ENCODE data around the gene NOTCH2. TPM values are rescaled to one million over a fixed set of nuclear protein-coding genes. Genes with fewer than 3 reads are reported as not detected.

The NOTCH2 gene
- total and polyA plus RNA-seq, 12 donors = 5.4 to 138 (median 71.5) TPM

DNA sequence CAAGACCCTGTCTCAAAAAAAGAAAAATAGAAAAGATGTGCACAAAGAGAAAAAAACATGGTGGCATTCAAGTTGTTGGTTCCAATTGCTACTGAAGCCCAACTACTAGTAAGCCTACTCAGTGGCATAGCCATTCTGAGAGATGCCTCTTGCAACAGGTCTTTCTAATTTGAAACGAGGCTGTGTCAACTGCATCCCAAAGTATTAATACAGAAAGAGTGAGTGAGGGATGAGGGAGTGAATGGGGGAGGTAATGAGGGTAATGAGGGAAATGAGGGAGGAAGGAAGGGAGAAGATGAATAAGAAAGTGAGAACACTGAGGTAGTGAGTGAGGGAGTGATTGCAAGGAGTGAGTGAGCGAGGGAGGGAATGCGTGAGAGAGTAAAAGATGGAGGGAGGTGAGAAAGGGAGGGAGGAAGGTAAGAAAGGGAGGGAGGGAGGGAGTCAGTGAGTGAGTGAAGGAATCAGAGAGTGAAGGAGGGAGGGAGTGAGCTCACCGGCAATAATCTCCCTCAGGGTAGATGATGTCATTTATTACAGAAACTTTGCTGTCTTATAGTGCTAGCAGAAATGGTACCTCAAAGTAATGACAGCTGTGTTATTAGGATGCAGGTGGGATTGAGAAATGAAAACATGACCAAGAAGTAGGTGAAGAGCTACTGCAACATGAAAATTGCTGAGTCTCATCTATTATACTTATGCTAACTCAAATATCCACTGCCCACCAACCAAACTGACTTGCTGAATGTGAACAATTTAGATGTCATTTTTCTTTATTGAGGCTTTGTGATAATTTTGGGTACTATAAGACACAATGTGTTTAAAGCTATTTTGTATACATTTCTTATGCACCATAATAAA, 97.5 kb downstream of the NOTCH2 start:
- DNase-seq = no peak
- no peaks in the 10 kb centered on the region for H3K27me3 ChIP-seq
- no peak for TF ChIP-seq CTCF (IDR thresholded peaks at IDR 0.05)
- no peak for TF ChIP-seq POLR2A (IDR thresholded peaks at IDR 0.05)
- H3K4me3 ChIP-seq = no peak overlapping the region
- H3K9me3 ChIP-seq (replicated peaks in 1 of 3) = no peaks in the 10 kb centered on the region
- H3K36me3 ChIP-seq (replicated peaks in 1 of 2) = peaks cover 0 to 9% of the 10 kb centered on the region in 2 donors
- no peak overlapping the region for H3K27ac ChIP-seq
- intact Hi-C loops (cut with DNase I) = no loop called here
- peaks cover 0 to 16% of the 10 kb centered on the region in 2 donors for H3K4me1 ChIP-seq (replicated peaks in 1 of 2)
- WGBS, 4 donors = 88 to 97% (median 92%) methylated on average over 4 of the region's 4 CpGs

DNA sequence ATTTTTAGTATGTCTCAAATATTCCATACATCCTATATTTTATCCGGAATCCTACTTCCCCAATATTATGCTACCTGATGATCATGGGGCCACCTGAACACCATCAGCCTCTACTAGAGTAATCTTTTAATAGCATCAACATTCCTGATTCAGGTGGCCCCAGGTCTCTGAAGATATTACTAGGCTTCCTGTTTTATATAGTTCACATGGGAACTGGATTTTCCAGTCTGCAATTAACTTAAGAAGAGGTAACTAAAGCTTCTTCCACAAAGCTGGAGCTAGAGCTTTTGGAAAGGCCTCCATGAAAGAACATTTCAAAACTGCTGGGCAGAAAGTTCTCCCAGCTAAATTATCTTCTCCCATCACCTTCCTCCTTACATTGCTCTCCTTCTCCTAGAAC, 100.9 kb downstream of the NOTCH2 start:
- H3K4me3 ChIP-seq = no peak overlapping the region
- H3K27ac ChIP-seq = no peak overlapping the region
- peaks cover 0 to 33% of the 10 kb centered on the region in 2 donors for H3K36me3 ChIP-seq (replicated peaks in 1 of 2)
- no peaks in the 10 kb centered on the region for H3K9me3 ChIP-seq (replicated peaks in 1 of 3)
- intact Hi-C loops (cut with DNase I) = no loop called here
- peaks cover 6 to 42% of the 10 kb centered on the region in 2 donors for H3K4me1 ChIP-seq (replicated peaks in 1 of 2)
- 77 to 91% (median 84%) methylated on average over 1 of the region's 1 CpG for WGBS, 4 donors
- DNase-seq = no peak
- no peak for TF ChIP-seq CTCF (IDR thresholded peaks at IDR 0.05)
- no peak for TF ChIP-seq POLR2A (IDR thresholded peaks at IDR 0.05)
- no peaks in the 10 kb centered on the region for H3K27me3 ChIP-seq

DNA sequence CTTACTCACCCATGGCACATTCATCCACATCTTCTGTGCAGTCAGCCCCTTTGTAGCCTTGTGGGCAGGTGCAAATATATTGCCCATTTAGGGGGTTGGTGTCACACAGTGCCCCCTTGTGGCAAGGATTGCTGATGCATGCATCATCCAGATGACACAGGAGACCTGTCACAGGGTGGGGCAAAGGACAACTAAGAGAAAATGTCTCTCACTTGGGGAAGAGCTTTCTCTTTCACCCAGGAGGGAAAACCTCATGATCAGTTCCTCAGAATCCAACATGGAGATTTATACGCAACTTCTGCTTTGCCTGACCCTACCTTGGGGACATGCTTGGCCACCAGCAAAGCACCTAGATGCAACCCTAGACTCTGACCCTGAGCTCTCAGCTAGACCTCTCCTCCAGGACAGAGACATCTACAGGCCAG, 101.4 kb downstream of the NOTCH2 start:
- peaks cover 0 to 38% of the 10 kb centered on the region in 2 donors for H3K36me3 ChIP-seq (replicated peaks in 1 of 2)
- H3K9me3 ChIP-seq (replicated peaks in 1 of 3) = no peaks in the 10 kb centered on the region
- H3K4me3 ChIP-seq = no peak overlapping the region
- no peak overlapping the region for H3K27ac ChIP-seq
- WGBS, 4 donors = 88 to 100% (median 91%) methylated on average over 1 of the region's 1 CpG
- TF ChIP-seq CTCF (IDR thresholded peaks at IDR 0.05) (peak; percentile 29 to 62 (median 54)), POLR2A (IDR thresholded peaks at IDR 0.05) (no peak)
- intact Hi-C loops (cut with DNase I) = no loop called here
- H3K4me1 ChIP-seq (replicated peaks in 1 of 2) = peaks cover 6 to 42% of the 10 kb centered on the region in 2 donors
- H3K27me3 ChIP-seq = no peaks in the 10 kb centered on the region
- DNase-seq = peak in 6 of 7 donors; percentile 39 to 81 (median 56)

GRCh38 chr1:119966681-119967080, 102.8 kb downstream of the NOTCH2 start:
- H3K27me3 ChIP-seq = no peaks in the 10 kb centered on the region
- TF ChIP-seq CTCF (IDR thresholded peaks at IDR 0.05) = no peak
- no peak for TF ChIP-seq POLR2A (IDR thresholded peaks at IDR 0.05)
- no peak overlapping the region for H3K27ac ChIP-seq
- intact Hi-C loops (cut with DNase I) = no loop called here
- H3K36me3 ChIP-seq (replicated peaks in 1 of 2) = peaks cover 0 to 39% of the 10 kb centered on the region in 2 donors
- no peak for DNase-seq
- 57 to 75% (median 64%) methylated on average over 2 of the region's 2 CpGs for WGBS, 4 donors
- H3K4me1 ChIP-seq (replicated peaks in 1 of 2) = peaks cover 6 to 42% of the 10 kb centered on the region in 2 donors
- no peaks in the 10 kb centered on the region for H3K9me3 ChIP-seq (replicated peaks in 1 of 3)
- H3K4me3 ChIP-seq = no peak overlapping the region

Measured in adrenal gland (tissue), 12 donors.